SK-N-SH treated with all-trans-retinoic acid at 6 μM for 48 hours (cell line): Measurements from ENCODE around the gene ANKRD12.
A peak's percentile ranks its signal among the peaks of the same experiment; 100 is the strongest.

Experiments used
- ATAC-seq: fragments of 200-7000 bp; cut with Tn5 transposase; 3 replicates; pipeline ENCODE4 v1.9.1; 2020; ENCODE audit warnings: mild to moderate bottlenecking, moderate library complexity
- ARNTL ChIP-seq: fragments of 450-650 bp; formaldehyde crosslinking; IDR thresholded peaks from 2 replicates; pipeline ENCODE4 v1.5.0; 2020; ENCODE audit warnings: low read depth, mild to moderate bottlenecking, moderate library complexity, borderline replicate concordance
- BACH2 ChIP-seq: fragments of 250-450 bp; sonication (Bioruptor Pico); IDR thresholded peaks from 2 replicates; pipeline ENCODE4 v1.9.0; 2021; ENCODE audit warnings: mild to moderate bottlenecking, borderline replicate concordance
- CREB5 ChIP-seq: fragments of 250-450 bp; sonication (Bioruptor Pico); IDR thresholded peaks from 2 replicates; pipeline ENCODE4 v1.5.1; 2020; ENCODE audit warnings: low read depth, mild to moderate bottlenecking, moderate library complexity
- CSRNP3 ChIP-seq: fragments of 250-450 bp; sonication (Bioruptor Pico); IDR thresholded peaks from 2 replicates; pipeline ENCODE4 v1.5.1; 2021; ENCODE audit warnings: mild to moderate bottlenecking, moderate library complexity
- ESRRG ChIP-seq: fragments of 250-450 bp; sonication (Bioruptor Pico); IDR thresholded peaks from 2 replicates; pipeline ENCODE4 v1.6.1; 2021; ENCODE audit warnings: mild to moderate bottlenecking
- GLIS3 ChIP-seq: fragments of 250-450 bp; sonication (Bioruptor Pico); IDR thresholded peaks from 2 replicates; pipeline ENCODE4 v1.5.0; 2020; ENCODE audit warnings: mild to moderate bottlenecking, moderate library complexity
- ISL1 ChIP-seq: fragments of 250-450 bp; sonication (Bioruptor Pico); IDR thresholded peaks from 2 replicates; pipeline ENCODE4 v2.1.2; 2022; ENCODE audit warnings: mild to moderate bottlenecking, moderate library complexity
- OSR1 ChIP-seq: fragments of 250-450 bp; sonication (Bioruptor Pico); IDR thresholded peaks from 2 replicates; pipeline ENCODE4 v1.8.0; 2022; ENCODE audit warnings: moderate library complexity, mild to moderate bottlenecking, inconsistent platforms
- PATZ1 ChIP-seq: fragments of 250-450 bp; sonication (Bioruptor Pico); IDR thresholded peaks from 2 replicates; pipeline ENCODE4 v1.8.0; 2020; ENCODE audit warnings: mild to moderate bottlenecking, moderate library complexity, borderline replicate concordance
- PPARA ChIP-seq: fragments of 250-450 bp; sonication (Bioruptor Pico); IDR thresholded peaks from 2 replicates; pipeline ENCODE4 v1.5.0; 2020; ENCODE audit warnings: mild to moderate bottlenecking, borderline replicate concordance
- RARB ChIP-seq: fragments of 250-450 bp; sonication (Bioruptor Pico); IDR thresholded peaks from 2 replicates; pipeline ENCODE4 v1.8.0; 2021; ENCODE audit warnings: mild to moderate bottlenecking, moderate library complexity
- SNAI2 ChIP-seq: fragments of 250-450 bp; sonication (Bioruptor Pico); IDR thresholded peaks from 2 replicates; pipeline ENCODE4 v1.5.0; 2020; ENCODE audit warnings: mild to moderate bottlenecking, moderate library complexity
- TCF4 ChIP-seq: fragments of 250-450 bp; sonication (Bioruptor Pico); IDR thresholded peaks from 2 replicates; pipeline ENCODE4 v1.8.0; 2021; ENCODE audit warnings: mild to moderate bottlenecking, moderate library complexity, borderline replicate concordance
- TOX ChIP-seq: fragments of 250-450 bp; sonication (Bioruptor Pico); IDR thresholded peaks from 2 replicates; pipeline ENCODE4 v1.8.0; 2021; ENCODE audit warnings: mild to moderate bottlenecking, moderate library complexity, borderline replicate concordance
- TSHZ2 ChIP-seq: fragments of 250-450 bp; sonication (Bioruptor Pico); IDR thresholded peaks from 2 replicates; pipeline ENCODE4 v1.5.0; 2020; ENCODE audit warnings: mild to moderate bottlenecking, moderate library complexity
- ZC3H10 ChIP-seq: fragments of 250-450 bp; sonication (Bioruptor Pico); IDR thresholded peaks from 2 replicates; pipeline ENCODE4 v1.5.1; 2021; ENCODE audit warnings: mild to moderate bottlenecking, moderate library complexity
- ZFP3 ChIP-seq: fragments of 250-450 bp; sonication (Bioruptor Pico); IDR thresholded peaks from 2 replicates; pipeline ENCODE4 v1.5.0; 2020; ENCODE audit warnings: mild to moderate bottlenecking, moderate library complexity
- ZFP30 ChIP-seq: fragments of 450-650 bp; formaldehyde crosslinking; IDR thresholded peaks from 2 replicates; pipeline ENCODE4 v1.5.0; 2022; ENCODE audit warnings: mild to moderate bottlenecking, moderate library complexity
- ZNF565 ChIP-seq: fragments of 450-650 bp; formaldehyde crosslinking; conservative IDR thresholded peaks from 2 replicates; pipeline ENCODE4 v1.5.0; 2020; ENCODE audit warnings: low read depth, mild to moderate bottlenecking, moderate library complexity
- ZNF70 ChIP-seq: fragments of 450-650 bp; formaldehyde crosslinking; IDR thresholded peaks from 2 replicates; pipeline ENCODE4 v1.5.0; 2020; ENCODE audit warnings: mild to moderate bottlenecking, moderate library complexity
- ZNF8 ChIP-seq: fragments of 450-650 bp; formaldehyde crosslinking; IDR thresholded peaks from 2 replicates; pipeline ENCODE4 v1.5.0; 2020; ENCODE audit warnings: mild to moderate bottlenecking, moderate library complexity

ANKRD12 gene

GRCh38 chr18:9117980-9118841 is 18.4 kb upstream of the ANKRD12 start:
- no peak for ATAC-seq
- TF ChIP-seq ISL1 (CRISPR knock-in tag) (peak; percentile 69), ZFP3 (CRISPR knock-in tag) (no peak)

GRCh38 chr18:9120796-9121195 is 15.8 kb upstream of the ANKRD12 start:
- TF ChIP-seq ARNTL (CRISPR knock-in tag), result no peak
- no peak for TF ChIP-seq OSR1 (CRISPR knock-in tag)
- no peak for TF ChIP-seq SNAI2 (CRISPR knock-in tag)
- no peak for TF ChIP-seq ESRRG
- no peak for TF ChIP-seq PATZ1 (CRISPR knock-in tag)
- no peak for TF ChIP-seq TOX (CRISPR knock-in tag)
- TF ChIP-seq GLIS3 (CRISPR knock-in tag), result no peak
- no peak for TF ChIP-seq ZNF70 (CRISPR knock-in tag)
- TF ChIP-seq ZFP30 (CRISPR knock-in tag), result no peak
- TF ChIP-seq ZC3H10 (CRISPR knock-in tag), result no peak
- TF ChIP-seq ZFP3 (CRISPR knock-in tag), result no peak
- no peak for TF ChIP-seq PPARA
- TF ChIP-seq BACH2, result no peak
- no peak for TF ChIP-seq ZNF565
- TF ChIP-seq CREB5 (CRISPR knock-in tag), result no peak
- no peak for TF ChIP-seq TSHZ2
- no peak for TF ChIP-seq ISL1 (CRISPR knock-in tag)
- ATAC-seq, result no peak

- no peak for ATAC-seq
- TF ChIP-seq PATZ1 (CRISPR knock-in tag) (no peak), ZFP3 (CRISPR knock-in tag) (no peak), TCF4 (CRISPR knock-in tag) (no peak), ARNTL (CRISPR knock-in tag) (no peak), GLIS3 (CRISPR knock-in tag) (no peak), PPARA (no peak), OSR1 (CRISPR knock-in tag) (no peak), ZNF70 (CRISPR knock-in tag) (no peak), ZNF8 (no peak), CSRNP3 (CRISPR knock-in tag) (no peak), RARB (CRISPR knock-in tag) (no peak), SNAI2 (CRISPR knock-in tag) (no peak), ISL1 (CRISPR knock-in tag) (no peak), TSHZ2 (no peak), ESRRG (no peak)
These were observed 13.1 kb upstream of the ANKRD12 start for GRCh38 chr18:9123520-9123919.
